Endothelial cell of umbilical vein (primary cell): Measurements from ENCODE around the gene CHD6. TPM values are rescaled to one million over a fixed set of nuclear protein-coding genes. Genes with fewer than 3 reads are reported as not detected.

ENCODE experiments used
- BruUV-seq: library from RNA; stranded (reverse); fragments of 400-500 nt; replicated peaks from 2 replicates; lab custom pipeline; 2021; lab: Mats Ljungman, UMichigan
- CTCF ChIA-PET: fragments of 300-600, 350-600 bp; sonication (Branson Sonifier 250); formaldehyde crosslinking; loops from one replicate; lab custom pipeline; 2021; ENCODE audit warnings: antibody characterized with exemption, inconsistent platforms; lab: Charles Lee
- POLR2A ChIA-PET: fragments of 300-600, 350-600 bp; sonication (Branson Sonifier 250); formaldehyde crosslinking; loops from one replicate; lab custom pipeline; 2021; ENCODE audit warnings: antibody characterized with exemption, inconsistent platforms; lab: Charles Lee
- DNase-seq: peaks from one replicate; pipeline ENCODE4 v3.0.0-alpha.2; 2011; ENCODE audit warnings: low read depth, low spot score
- FAIRE-seq: peaks from 2 replicates; lab custom pipeline; 2011; peaks lifted over from hg19 to GRCh38; lab: Jason Lieb, UNC
- H2AFZ ChIP-seq: 2 replicates; pipeline ENCODE4 v1.6.0; 2012; ENCODE audit warnings: low read depth, low read length, control low read depth, inconsistent platforms
- H3K27ac ChIP-seq: 2 replicates; pipeline ENCODE4 v1.5.1; 2011; ENCODE audit warnings: low read depth, mild to moderate bottlenecking, control low read depth, low read length, moderate library complexity; ENCODE audit not compliant: insufficient read depth
- H3K27me3 ChIP-seq, 2 experiments: 2 replicates each; pipeline versions ENCODE4 v1.6.0 to v1.6.1; 2011; ENCODE audit warnings: low read length in 2 of 2, mixed read lengths in 1 of 2; ENCODE audit not compliant: control insufficient read depth in 2 of 2, insufficient read depth in 2 of 2
- H3K36me3 ChIP-seq, 2 experiments: 2 replicates in 1 of 2; 3 replicates in 1 of 2; pipeline ENCODE4 v1.5.1; 2011; ENCODE audit warnings: low read length in 2 of 2, mild to moderate bottlenecking in 1 of 2, moderate library complexity in 1 of 2; ENCODE audit not compliant: control insufficient read depth in 2 of 2, insufficient read depth in 2 of 2; ENCODE audit errors: extremely low read depth in 1 of 2
- H3K4me1 ChIP-seq: 3 replicates; pipeline ENCODE4 v1.5.1; 2011; ENCODE audit warnings: mild to moderate bottlenecking, low read length; ENCODE audit not compliant: control insufficient read depth, insufficient read depth; ENCODE audit errors: extremely low read depth
- H3K4me2 ChIP-seq: 2 replicates; pipeline ENCODE4 v1.6.1; 2011; ENCODE audit warnings: low read length, control low read depth, mixed read lengths; ENCODE audit not compliant: insufficient read depth
- H3K4me3 ChIP-seq, 3 experiments: fragments of 200-600 bp in 1 of 3; sonication (generic), shearing (Covaris generic) in 1 of 3; replicated peaks in 1 of 3; 2 replicates each; pipeline ENCODE4 v1.5.1; 2011 to 2016; ENCODE audit warnings: control low read depth in 3 of 3, low read length in 3 of 3, mild to moderate bottlenecking in 2 of 3, inconsistent platforms in 1 of 3, low read depth in 1 of 3, moderate library complexity in 1 of 3; ENCODE audit not compliant: insufficient read depth in 1 of 3
- H3K79me2 ChIP-seq: 2 replicates; pipeline ENCODE4 v1.6.0; 2012; ENCODE audit warnings: low read length, inconsistent platforms; ENCODE audit not compliant: control insufficient read depth, insufficient read depth
- H3K9ac ChIP-seq: replicated peaks from 2 replicates; pipeline ENCODE3; 2011; ENCODE audit warnings: low read length, control low read depth; ENCODE audit not compliant: insufficient read depth; ENCODE audit errors: extremely low read depth
- H3K9me1 ChIP-seq: replicated peaks from 3 replicates; pipeline ENCODE4 v1.6.0; 2011; ENCODE audit warnings: mild to moderate bottlenecking, low read length; ENCODE audit not compliant: control insufficient read depth, insufficient read depth; ENCODE audit errors: extremely low read depth
- H3K9me3 ChIP-seq: replicated peaks from 2 replicates; pipeline ENCODE4 v1.5.1; 2012; ENCODE audit warnings: low read length, inconsistent platforms; ENCODE audit not compliant: control insufficient read depth, insufficient read depth
- H4K20me1 ChIP-seq: replicated peaks from 2 replicates; pipeline ENCODE3; 2011; ENCODE audit warnings: mild to moderate bottlenecking, low read length; ENCODE audit not compliant: control insufficient read depth, insufficient read depth; ENCODE audit errors: extremely low read depth
- EZH2 ChIP-seq: IDR thresholded peaks from 2 replicates; pipeline ENCODE4 v1.6.1; 2012; ENCODE audit warnings: borderline replicate concordance, low read depth, mild to moderate bottlenecking, moderate library complexity, low read length, inconsistent platforms; ENCODE audit not compliant: severe bottlenecking
- FOS ChIP-seq: IDR thresholded peaks from 2 replicates; pipeline ENCODE4 v1.6.1; 2011; ENCODE audit warnings: mild to moderate bottlenecking, low read length, moderate library complexity, borderline replicate concordance; ENCODE audit not compliant: insufficient read depth
- GATA2 ChIP-seq: IDR thresholded peaks from 2 replicates; pipeline ENCODE4 v1.7.0; 2011; ENCODE audit warnings: low read depth, mild to moderate bottlenecking, moderate library complexity, mixed read lengths, low read length; ENCODE audit not compliant: insufficient read length, insufficient read depth
- JUN ChIP-seq: IDR thresholded peaks from 2 replicates; pipeline ENCODE4 v1.6.1; 2011; ENCODE audit warnings: borderline replicate concordance, low read depth; ENCODE audit not compliant: insufficient read length, insufficient read depth
- MYC ChIP-seq: IDR thresholded peaks from one replicate; pipeline ENCODE4 v1.6.1; 2011; ENCODE audit warnings: mild to moderate bottlenecking, low read depth, low read length
- POLR2A ChIP-seq: IDR thresholded peaks from 2 replicates; pipeline ENCODE4 v1.6.1; 2012; ENCODE audit warnings: low read depth, mild to moderate bottlenecking, control low read depth, low read length
- POLR2AphosphoS5 ChIP-seq: IDR thresholded peaks from 2 replicates; pipeline ENCODE4 v1.6.1; 2012; ENCODE audit warnings: low read depth, mild to moderate bottlenecking, control low read depth, low read length, moderate library complexity; ENCODE audit not compliant: insufficient read depth
- dilution Hi-C: fragments of 300-500 bp; cut with MboI; formaldehyde crosslinking; loops from one replicate; pipeline ENCODE4 v1.15.0; 2019; ENCODE audit warnings: low sequenced_read_pairs; ENCODE audit not compliant: extremely low pct_ligation_motif_present
- intact Hi-C: fragments of 100-400 bp; cut with micrococcal nuclease; formaldehyde crosslinking; loops from one replicate; pipeline ENCODE4 v1.10.0; 2022
- polyA plus RNA-seq, 4 experiments: library from polyadenylated mRNA; depleted of rRNA in 3 of 4; stranded (reverse) in 3 of 4; unstranded in 1 of 4; fragments of >200 nt; gene quantifications; 2 replicates each; pipeline versions ENCODE4 v1.2.1 to v1.2.3, GENCODE V29; 2011 to 2012; ENCODE audit warnings: missing spikeins in 1 of 4
- total RNA-seq: library from RNA; stranded (reverse); gene quantifications from 2 replicates; pipeline ENCODE4 v1.2.3, GENCODE V29; 2021
- TF ChIP-seq, protein P1 (sequence below), 2 donors: IDR thresholded peaks; 1 replicate in 1 of 2; 2 replicates in 1 of 2; pipeline ENCODE4 v1.5.1; 2011; ENCODE audit warnings: low read length in 2 of 2, mild to moderate bottlenecking in 2 of 2, moderate library complexity in 2 of 2, control low read depth in 1 of 2, inconsistent platforms in 1 of 2, low read depth in 1 of 2; ENCODE audit not compliant: insufficient read depth in 1 of 2; ENCODE audit errors: extremely low read depth in 1 of 2
- TF ChIP-seq, protein P2 (sequence below): IDR thresholded peaks from 2 replicates; pipeline ENCODE4 v1.6.1; 2011; ENCODE audit not compliant: insufficient read depth, insufficient read length

Gene CHD6
- total and polyA plus RNA-seq, 2 donors (not counting 3 experiments of a cell fraction or from before 2014, with no cell fraction given), result 7.2 to 33.7 TPM

DNA sequence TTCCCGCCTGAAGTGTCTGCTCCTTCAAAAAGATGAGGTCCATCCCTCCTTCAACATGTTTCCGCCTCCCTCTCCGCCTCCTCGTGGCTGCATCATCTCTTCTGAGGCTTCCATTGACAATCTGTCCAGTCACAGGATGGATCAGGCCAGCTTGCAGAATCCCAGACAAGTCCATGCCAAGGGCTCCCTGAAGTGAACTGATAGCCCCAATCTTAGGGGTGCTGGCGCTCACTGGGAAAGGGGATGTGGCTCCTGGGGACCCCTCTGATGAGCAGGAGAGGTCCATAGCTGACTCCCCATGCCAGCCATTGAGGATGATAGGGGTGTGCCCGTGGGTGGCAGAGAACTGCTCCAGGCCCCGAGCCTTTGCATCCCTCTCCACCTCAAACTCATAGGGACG lies 203.0 kb downstream of the CHD6 start:
- Histone ChIP-seq H4K20me1 (no peaks in the 10 kb centered on the region), H3K79me2 (no peaks in the 10 kb centered on the region), H3K27ac (no peak overlapping the region), H3K9ac (no peak overlapping the region), H3K36me3 (peaks cover 2 to 45% of the 10 kb centered on the region in 2 experiments), H3K4me1 (no peaks in the 10 kb centered on the region), H3K4me3 (no peak overlapping the region), H2AFZ (no peak overlapping the region), H3K4me2 (no peak overlapping the region), H3K9me3 (no peaks in the 10 kb centered on the region), H3K9me1 (no peaks in the 10 kb centered on the region), H3K27me3 (no peaks in the 10 kb centered on the region)
- FAIRE-seq, result no peak
- dilution Hi-C loops, result no loop called here
- TF ChIP-seq GATA2 (no peak), JUN (no peak), MYC (no peak), FOS (no peak), EZH2 (no peak), POLR2AphosphoS5 (no peak), POLR2A (no peak)
- TF ChIP-seq, protein P1, sequence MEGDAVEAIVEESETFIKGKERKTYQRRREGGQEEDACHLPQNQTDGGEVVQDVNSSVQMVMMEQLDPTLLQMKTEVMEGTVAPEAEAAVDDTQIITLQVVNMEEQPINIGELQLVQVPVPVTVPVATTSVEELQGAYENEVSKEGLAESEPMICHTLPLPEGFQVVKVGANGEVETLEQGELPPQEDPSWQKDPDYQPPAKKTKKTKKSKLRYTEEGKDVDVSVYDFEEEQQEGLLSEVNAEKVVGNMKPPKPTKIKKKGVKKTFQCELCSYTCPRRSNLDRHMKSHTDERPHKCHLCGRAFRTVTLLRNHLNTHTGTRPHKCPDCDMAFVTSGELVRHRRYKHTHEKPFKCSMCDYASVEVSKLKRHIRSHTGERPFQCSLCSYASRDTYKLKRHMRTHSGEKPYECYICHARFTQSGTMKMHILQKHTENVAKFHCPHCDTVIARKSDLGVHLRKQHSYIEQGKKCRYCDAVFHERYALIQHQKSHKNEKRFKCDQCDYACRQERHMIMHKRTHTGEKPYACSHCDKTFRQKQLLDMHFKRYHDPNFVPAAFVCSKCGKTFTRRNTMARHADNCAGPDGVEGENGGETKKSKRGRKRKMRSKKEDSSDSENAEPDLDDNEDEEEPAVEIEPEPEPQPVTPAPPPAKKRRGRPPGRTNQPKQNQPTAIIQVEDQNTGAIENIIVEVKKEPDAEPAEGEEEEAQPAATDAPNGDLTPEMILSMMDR (IDR thresholded peaks at IDR 0.05; ENCODE audit: extremely low read depth in 1 of 2, insufficient read depth in 1 of 2, low read depth in 1 of 2, low read length in 2 of 2), result no peak
- TF ChIP-seq, protein P2, sequence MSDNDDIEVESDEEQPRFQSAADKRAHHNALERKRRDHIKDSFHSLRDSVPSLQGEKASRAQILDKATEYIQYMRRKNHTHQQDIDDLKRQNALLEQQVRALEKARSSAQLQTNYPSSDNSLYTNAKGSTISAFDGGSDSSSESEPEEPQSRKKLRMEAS, result no peak
- intact Hi-C loops, result no loop called here
- POLR2A ChIA-PET, result no interaction called here
- BruUV-seq, result no TSS peak
- no peak for DNase-seq
- CTCF ChIA-PET, result interaction anchor here (0.8 to 1.5 kb wide), 2 partner anchors 242 to 280 kb away, joined by 3 to 4 read pairs; no protein-coding TSS in a partner anchor
